H9 (cell line): ENCODE results near the gene CYTH3. TPM values are rescaled to one million over a fixed set of nuclear protein-coding genes. Genes with fewer than 3 reads are reported as not detected.

ENCODE experiments used
- DNase-seq: peaks from one replicate; pipeline ENCODE4 v3.0.0-alpha.2; 2017
- H2AFZ ChIP-seq: one replicate; pipeline ENCODE4 v1.6.1; 2013; ENCODE audit warnings: mild to moderate bottlenecking, low read length, control low read depth, moderate library complexity
- H2AK5ac ChIP-seq: 2 replicates; pipeline ENCODE4 v1.6.1; 2013; ENCODE audit warnings: low read length, control low read depth, mixed read lengths; ENCODE audit not compliant: insufficient read length
- H2BK120ac ChIP-seq: one replicate; pipeline ENCODE4 v1.6.1; 2013; ENCODE audit warnings: low read depth, mild to moderate bottlenecking, low read length, control low read depth, inconsistent platforms; ENCODE audit not compliant: poor library complexity, severe bottlenecking
- H2BK12ac ChIP-seq: 2 replicates; pipeline ENCODE4 v1.6.1; 2013; ENCODE audit warnings: low read length, control low read depth, mixed read lengths, low read depth; ENCODE audit not compliant: insufficient read length
- H2BK15ac ChIP-seq: 2 replicates; pipeline ENCODE4 v1.6.1; 2013; ENCODE audit warnings: low read depth, low read length, control low read depth
- H2BK20ac ChIP-seq: one replicate; pipeline ENCODE4 v1.6.1; 2013; ENCODE audit warnings: low read depth, mild to moderate bottlenecking, low read length, control low read depth, inconsistent platforms; ENCODE audit not compliant: poor library complexity, severe bottlenecking
- H2BK5ac ChIP-seq: 2 replicates; pipeline ENCODE4 v1.6.1; 2013; ENCODE audit warnings: low read length, control low read depth, mixed read lengths; ENCODE audit not compliant: insufficient read length
- H3K14ac ChIP-seq: 2 replicates; pipeline ENCODE4 v1.6.1; 2013; ENCODE audit warnings: low read length, control low read depth; ENCODE audit not compliant: insufficient read depth
- H3K18ac ChIP-seq: 2 replicates; pipeline ENCODE4 v1.6.1; 2013; ENCODE audit warnings: low read depth, mild to moderate bottlenecking, mixed read lengths, low read length, control low read depth; ENCODE audit not compliant: insufficient read length
- H3K23ac ChIP-seq: 2 replicates; pipeline ENCODE4 v1.6.1; 2013; ENCODE audit warnings: low read length, control low read depth, mixed read lengths, low read depth; ENCODE audit not compliant: insufficient read length
- H3K23me2 ChIP-seq: 2 replicates; pipeline ENCODE4 v1.6.1; 2013; ENCODE audit warnings: low read depth, mild to moderate bottlenecking, mixed read lengths, low read length, control low read depth; ENCODE audit not compliant: insufficient read length, poor library complexity, severe bottlenecking
- H3K27ac ChIP-seq: 2 replicates; pipeline ENCODE4 v1.5.1; 2013; ENCODE audit warnings: low read length, control low read depth, mixed read lengths, low read depth; ENCODE audit not compliant: insufficient read length
- H3K27me3 ChIP-seq: 2 replicates; pipeline ENCODE4 v1.6.1; 2013; ENCODE audit warnings: low read length, control low read depth, inconsistent platforms; ENCODE audit not compliant: insufficient read depth
- H3K4ac ChIP-seq: 2 replicates; pipeline ENCODE4 v1.6.1; 2013; ENCODE audit warnings: low read depth, mild to moderate bottlenecking, control low read depth, inconsistent platforms, low read length, moderate library complexity
- H3K4me1 ChIP-seq: 2 replicates; pipeline ENCODE4 v1.6.1; 2013; ENCODE audit warnings: low read length, control low read depth, inconsistent platforms; ENCODE audit not compliant: insufficient read depth
- H3K4me2 ChIP-seq: 2 replicates; pipeline ENCODE4 v1.6.1; 2013; ENCODE audit warnings: low read length, control low read depth, mixed read lengths; ENCODE audit not compliant: insufficient read length, insufficient read depth
- H3K56ac ChIP-seq: 2 replicates; pipeline ENCODE4 v1.6.1; 2013; ENCODE audit warnings: low read depth, mild to moderate bottlenecking, mixed read lengths, low read length, control low read depth; ENCODE audit not compliant: insufficient read length
- H3K79me1 ChIP-seq: 2 replicates; pipeline ENCODE4 v1.6.1; 2013; ENCODE audit warnings: low read depth, mild to moderate bottlenecking, moderate library complexity, low read length, control low read depth, inconsistent platforms; ENCODE audit not compliant: insufficient read depth, poor library complexity, severe bottlenecking
- H3K79me2 ChIP-seq: 2 replicates; pipeline ENCODE4 v1.6.1; 2013; ENCODE audit warnings: low read length, control low read depth, inconsistent platforms; ENCODE audit not compliant: insufficient read depth
- H3K9ac ChIP-seq: 2 replicates; pipeline ENCODE4 v1.6.1; 2013; ENCODE audit warnings: low read length, control low read depth, mixed read lengths; ENCODE audit not compliant: insufficient read length; ENCODE audit errors: extremely low read depth
- H3K9me3 ChIP-seq: one replicate; pipeline ENCODE4 v1.6.1; 2013; ENCODE audit warnings: low read depth, low read length, inconsistent platforms; ENCODE audit not compliant: control insufficient read depth
- H3T11ph ChIP-seq: one replicate; pipeline ENCODE4 v1.6.1; 2013; ENCODE audit warnings: mild to moderate bottlenecking, low read length, control low read depth, inconsistent platforms
- H4K20me1 ChIP-seq: one replicate; pipeline ENCODE4 v1.6.1; 2013; ENCODE audit not compliant: control insufficient read depth, insufficient read length, insufficient read depth
- H4K5ac ChIP-seq: 2 replicates; pipeline ENCODE4 v1.6.1; 2013; ENCODE audit warnings: low read depth, mild to moderate bottlenecking, mixed read lengths, low read length, control low read depth; ENCODE audit not compliant: insufficient read length
- H4K8ac ChIP-seq: replicated peaks from 2 replicates; pipeline ENCODE4 v1.6.1; 2013; ENCODE audit warnings: low read length, control low read depth, mixed read lengths, low read depth; ENCODE audit not compliant: insufficient read length
- H4K91ac ChIP-seq: 2 replicates; pipeline ENCODE4 v1.6.1; 2013; ENCODE audit warnings: low read depth, mild to moderate bottlenecking, moderate library complexity, mixed read lengths, low read length, control low read depth; ENCODE audit not compliant: insufficient read length
- H3K27ac Mint-ChIP-seq, 3 experiments: 2 replicates in 2 of 3; 3 replicates in 1 of 3; pipeline ENCODE4 v1.8.0; 2020 to 2021; ENCODE audit warnings: mixed read lengths in 3 of 3, mild to moderate bottlenecking in 1 of 3, moderate library complexity in 1 of 3
- H3K27me3 Mint-ChIP-seq: 2 replicates; pipeline ENCODE4 v1.8.0; 2021; ENCODE audit warnings: low read depth, mild to moderate bottlenecking, moderate library complexity, mixed read lengths
- H3K36me3 Mint-ChIP-seq, 3 experiments: 2 replicates in 2 of 3; 3 replicates in 1 of 3; pipeline ENCODE4 v1.8.0; 2020 to 2021; ENCODE audit warnings: low read depth in 3 of 3, mixed read lengths in 3 of 3; ENCODE audit not compliant: insufficient read depth in 1 of 3
- H3K4me1 Mint-ChIP-seq, 2 experiments: 2 replicates each; pipeline ENCODE4 v1.8.0; 2020; ENCODE audit warnings: mixed read lengths in 2 of 2
- H3K4me3 Mint-ChIP-seq, 2 experiments: 2 replicates in 1 of 2; 3 replicates in 1 of 2; pipeline ENCODE4 v1.8.0; 2020 to 2021; ENCODE audit warnings: mild to moderate bottlenecking in 2 of 2, mixed read lengths in 2 of 2, moderate library complexity in 1 of 2
- H3K9me3 Mint-ChIP-seq, 2 experiments: 2 replicates in 1 of 2; 3 replicates in 1 of 2; pipeline ENCODE4 v1.8.0; 2020; ENCODE audit warnings: mild to moderate bottlenecking in 2 of 2, mixed read lengths in 2 of 2, moderate library complexity in 1 of 2
- CTCF ChIP-seq: fragments of 200-600 bp; sonication (generic); conservative IDR thresholded peaks from 3 replicates; pipeline ENCODE4 v1.8.0; 2021; ENCODE audit warnings: antibody characterized with exemption, mild to moderate bottlenecking
- WGBS: extraction: QIAGEN DNeasy Blood & Tissue Kit; methylation state at CpG from one replicate; pipeline ENCODE4 v1.1.7; 2013; ENCODE audit warnings: missing lambda C conversion rate, low lambda C conversion rate, mixed read lengths; ENCODE audit not compliant: insufficient read length; ENCODE audit errors: extremely low coverage; 5-methylcytosine and 5-hydroxymethylcytosine counted together
- total RNA-seq: library from RNA; stranded (reverse); gene quantifications from 2 replicates; pipeline ENCODE4 v1.2.1, GENCODE V29; 2021

CYTH3 gene
- total RNA-seq, 1 experiment from 2014 or later = 12.3 TPM

GRCh38 chr7:6290319-6290741 lies 17.9 kb upstream of the CYTH3 start:
- no peak overlapping the region for H4K91ac ChIP-seq
- no peak overlapping the region for H4K5ac ChIP-seq
- Mint-ChIP-seq H3K4me3 (no peak overlapping the region), H3K4me1 (peaks cover 0 to 4% of the 10 kb centered on the region in 2 experiments; a peak in 1 of 4 replicates), H3K27me3 (no peaks in the 10 kb centered on the region; the same call in 1 of the 2 replicates), H3K9me3 (peaks cover 0 to 3% of the 10 kb centered on the region in 2 experiments; a peak in 1 of 5 replicates), H3K36me3 (no peaks in the 10 kb centered on the region), H3K27ac (peak overlapping the region in 1 of 3 experiments; percentile 68; a peak in 1 of 7 replicates)
- H3K4ac ChIP-seq = no peak overlapping the region
- no peak overlapping the region for H3K18ac ChIP-seq
- no peaks in the 10 kb centered on the region for H3K23me2 ChIP-seq
- no peak overlapping the region for H2BK15ac ChIP-seq
- no peak overlapping the region for H2BK12ac ChIP-seq
- H3K23ac ChIP-seq = no peak overlapping the region
- no peak overlapping the region; the same call in 1 of the 2 replicates for H3K14ac ChIP-seq
- H3K9me3 ChIP-seq = no peaks in the 10 kb centered on the region
- no peak overlapping the region for H3K56ac ChIP-seq
- no peak overlapping the region for H3T11ph ChIP-seq
- no peak overlapping the region for H2BK5ac ChIP-seq
- H3K4me2 ChIP-seq = no peak overlapping the region
- no peak overlapping the region for H2AFZ ChIP-seq
- H4K20me1 ChIP-seq = no peaks in the 10 kb centered on the region
- H3K27ac ChIP-seq = no peak overlapping the region
- H3K27me3 ChIP-seq = no peaks in the 10 kb centered on the region
- no peak overlapping the region for H2BK120ac ChIP-seq
- TF ChIP-seq CTCF = no peak
- no peak for DNase-seq
- H4K8ac ChIP-seq = no peak overlapping the region
- no peaks in the 10 kb centered on the region for H3K79me1 ChIP-seq
- no peaks in the 10 kb centered on the region for H3K79me2 ChIP-seq
- H2AK5ac ChIP-seq = no peak overlapping the region
- WGBS = no CpG with 5 or more reads among the region's 9 CpGs
- H2BK20ac ChIP-seq = no peak overlapping the region
- H3K9ac ChIP-seq = no peak overlapping the region
- no peaks in the 10 kb centered on the region for H3K4me1 ChIP-seq
